Thyroid gland (tissue), 4 donors: ENCODE results near the gene GAL3ST1. TPM values are rescaled to one million over a fixed set of nuclear protein-coding genes. Genes with fewer than 3 reads are reported as not detected.
A peak's percentile ranks its signal among the peaks of the same experiment; 100 is the strongest.

ENCODE experiments used
- DNase-seq, 2 donors: peaks; one replicate each; pipeline ENCODE4 v3.0.0-alpha.2; 2019
- H3K27ac ChIP-seq, 3 donors: fragments of 200-600 bp; sonication (generic); 1 replicate in 2 of 3; 2 replicates in 1 of 3; pipeline ENCODE4 v1.5.1; 2016 to 2019; ENCODE audit warnings: mild to moderate bottlenecking in 1 of 3, moderate library complexity in 1 of 3
- H3K27me3 ChIP-seq: fragments of 200-600 bp; sonication (generic); one replicate; pipeline ENCODE4 v1.5.1; 2019
- H3K36me3 ChIP-seq, 2 donors: fragments of 200-600 bp; sonication (generic); one replicate each; pipeline ENCODE4 v1.5.1; 2016 to 2019
- H3K4me1 ChIP-seq, 2 donors: fragments of 200-600 bp; sonication (generic); one replicate each; pipeline ENCODE4 v1.5.1; 2017 to 2019
- H3K4me3 ChIP-seq, 3 donors: fragments of 200-600 bp; sonication (generic); replicated peaks in 1 of 3; 1 replicate in 2 of 3; 2 replicates in 1 of 3; pipeline ENCODE4 v1.5.1; 2016; ENCODE audit warnings: mild to moderate bottlenecking in 1 of 3
- H3K9me3 ChIP-seq: fragments of 200-600 bp; sonication (generic); one replicate; pipeline ENCODE4 v1.5.1; 2017
- CTCF ChIP-seq, 6 experiments: fragments of 200-600 bp in 3 of 6; fragments of 450-650 bp in 3 of 6; sonication (generic) in 3 of 6; IDR thresholded peaks; one replicate each; pipeline ENCODE4 v1.5.1; 2016 to 2019; ENCODE audit warnings: antibody characterized with exemption in 6 of 6, mild to moderate bottlenecking in 2 of 6, inconsistent platforms in 1 of 6, moderate library complexity in 1 of 6
- POLR2A ChIP-seq, 2 donors: fragments of 450-650 bp; IDR thresholded peaks; one replicate each; pipeline ENCODE4 v1.6.1; 2017; ENCODE audit warnings: antibody characterized with exemption in 2 of 2, mild to moderate bottlenecking in 2 of 2, moderate library complexity in 1 of 2
- WGBS, 2 donors: methylation state at CpG; one replicate each; pipeline ENCODE4 v1.1.5; 2017; 5-methylcytosine and 5-hydroxymethylcytosine counted together
- intact Hi-C: fragments of 100-400 bp; cut with DNase I; formaldehyde crosslinking; loops from one replicate; pipeline ENCODE4 v1.15.1; 2023
- total RNA-seq, 4 donors: library from RNA; depleted of rRNA; stranded (reverse); fragments of >200 nt; gene quantifications; one replicate each; pipeline ENCODE4 v1.2.3, GENCODE V29; 2016

Gene GAL3ST1
- total RNA-seq, 4 donors from 2014 or later, result 0.50 to 1.4 (median 0.67) TPM; not detected in 1

GRCh38 chr22:30604723-30605122 lies 30.3 kb upstream of the GAL3ST1 start:
- Histone ChIP-seq H3K4me3 (no peak overlapping the region), H3K27me3 (no peaks in the 10 kb centered on the region), H3K9me3 (no peaks in the 10 kb centered on the region), H3K27ac (no peak overlapping the region), H3K4me1 (peaks cover 19% of the 10 kb centered on the region in 2 donors), H3K36me3 (no peaks in the 10 kb centered on the region)
- WGBS, 2 donors, result 91 to 92% methylated on average over 2 of the region's 2 CpGs
- no peak for DNase-seq
- intact Hi-C loops, result no loop called here
- no peak for TF ChIP-seq CTCF (IDR thresholded peaks at IDR 0.05)
- no peak for TF ChIP-seq POLR2A (IDR thresholded peaks at IDR 0.05)

GRCh38 chr22:30603801-30604200 lies 29.3 kb upstream of the GAL3ST1 start:
- peaks cover 19% of the 10 kb centered on the region in 2 donors for H3K4me1 ChIP-seq
- H3K36me3 ChIP-seq, result no peaks in the 10 kb centered on the region
- DNase-seq, result no peak
- intact Hi-C loops, result no loop called here
- no peak overlapping the region for H3K27ac ChIP-seq
- TF ChIP-seq POLR2A (IDR thresholded peaks at IDR 0.05) (no peak), CTCF (IDR thresholded peaks at IDR 0.05) (no peak)
- WGBS, 2 donors, result 75% methylated on average over 3 of the region's 3 CpGs
- H3K4me3 ChIP-seq, result no peak overlapping the region
- no peaks in the 10 kb centered on the region for H3K9me3 ChIP-seq
- no peaks in the 10 kb centered on the region for H3K27me3 ChIP-seq

- Histone ChIP-seq H3K4me3 (no peak overlapping the region), H3K27ac (no peak overlapping the region), H3K27me3 (no peaks in the 10 kb centered on the region), H3K36me3 (no peaks in the 10 kb centered on the region), H3K4me1 (peaks cover 7% of the 10 kb centered on the region in 2 donors), H3K9me3 (no peaks in the 10 kb centered on the region)
- TF ChIP-seq POLR2A (IDR thresholded peaks at IDR 0.05) (no peak), CTCF (IDR thresholded peaks at IDR 0.05) (peak in 1 of 6 experiments; percentile 19)
- no peak for DNase-seq
- intact Hi-C loops, result no loop called here
- WGBS, 2 donors, result 56 to 63% methylated on average over 3 of the region's 3 CpGs
Measured at GRCh38 chr22:30602049-30602448, 27.6 kb upstream of the GAL3ST1 start.

- no peak overlapping the region for H3K4me3 ChIP-seq
- H3K4me1 ChIP-seq, result peaks cover 7% of the 10 kb centered on the region in 2 donors
- DNase-seq, result no peak
- H3K9me3 ChIP-seq, result no peaks in the 10 kb centered on the region
- H3K27ac ChIP-seq, result no peak overlapping the region
- 90 to 93% methylated on average over 5 of the region's 5 CpGs for WGBS, 2 donors
- TF ChIP-seq CTCF (IDR thresholded peaks at IDR 0.05), result no peak
- TF ChIP-seq POLR2A (IDR thresholded peaks at IDR 0.05), result no peak
- intact Hi-C loops, result no loop called here
- H3K27me3 ChIP-seq, result no peaks in the 10 kb centered on the region
- no peaks in the 10 kb centered on the region for H3K36me3 ChIP-seq
Measured at GRCh38 chr22:30601464-30601863, 27.0 kb upstream of the GAL3ST1 start.

- intact Hi-C loops, result no loop called here
- 58 to 62% methylated on average over 3 of the region's 3 CpGs for WGBS, 2 donors
- Histone ChIP-seq H3K36me3 (no peaks in the 10 kb centered on the region), H3K9me3 (no peaks in the 10 kb centered on the region), H3K4me1 (peaks cover 2 to 4% of the 10 kb centered on the region in 2 donors), H3K4me3 (no peak overlapping the region), H3K27me3 (no peaks in the 10 kb centered on the region), H3K27ac (no peak overlapping the region)
- DNase-seq, result no peak
- TF ChIP-seq CTCF (IDR thresholded peaks at IDR 0.05) (no peak), POLR2A (IDR thresholded peaks at IDR 0.05) (no peak)
Measured at GRCh38 chr22:30600921-30601320, 26.5 kb upstream of the GAL3ST1 start.
